Neuron (in vitro differentiated cells): Measurements from ENCODE around the gene LY6G6D.

Experiments
- H2AFZ ChIP-seq: one replicate; pipeline ENCODE4 v1.6.1; 2013; ENCODE audit warnings: low read depth, mild to moderate bottlenecking, inconsistent platforms, low read length, moderate library complexity
- H3K27me3 ChIP-seq: one replicate; pipeline ENCODE4 v1.6.1; 2013; ENCODE audit warnings: low read length; ENCODE audit not compliant: insufficient read depth
- H3K36me3 ChIP-seq: one replicate; pipeline ENCODE4 v1.6.1; 2013; ENCODE audit warnings: low read length; ENCODE audit not compliant: insufficient read depth
- H3K4me1 ChIP-seq: one replicate; pipeline ENCODE4 v1.6.1; 2013; ENCODE audit warnings: low read length; ENCODE audit not compliant: insufficient read depth
- H3K4me3 ChIP-seq: 2 replicates; pipeline ENCODE4 v1.5.1; 2013; ENCODE audit warnings: mild to moderate bottlenecking, low read length, moderate library complexity
- H3K9me3 ChIP-seq: one replicate; pipeline ENCODE4 v1.6.1; 2013; ENCODE audit warnings: low read length

The LY6G6D gene

DNA sequence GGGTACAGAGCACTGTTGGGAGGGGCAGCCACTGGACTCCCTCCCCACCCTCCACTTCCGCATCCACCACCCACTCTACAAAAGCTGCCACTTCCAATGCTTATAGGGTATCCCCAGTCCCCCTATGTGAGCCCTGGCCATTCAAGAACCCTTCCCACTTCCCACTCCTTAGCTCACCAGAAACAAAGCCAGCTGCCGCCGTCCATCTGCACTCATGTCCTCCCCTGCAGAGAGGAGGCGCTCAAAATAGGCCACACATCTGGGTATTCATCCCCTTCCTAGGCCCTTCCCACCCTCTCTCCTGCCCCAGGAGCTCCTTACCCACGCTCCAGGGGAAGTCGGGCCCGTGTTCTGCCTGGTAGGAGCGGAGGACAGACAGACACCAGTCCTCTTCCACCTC lies 27.8 kb upstream of the LY6G6D start:
- Histone ChIP-seq H3K9me3 (peaks cover 3% of the 10 kb centered on the region), H3K4me1 (no peaks in the 10 kb centered on the region), H3K36me3 (peaks cover 79% of the 10 kb centered on the region), H3K4me3 (no peak overlapping the region), H3K27me3 (no peaks in the 10 kb centered on the region), H2AFZ (no peak overlapping the region)

DNA sequence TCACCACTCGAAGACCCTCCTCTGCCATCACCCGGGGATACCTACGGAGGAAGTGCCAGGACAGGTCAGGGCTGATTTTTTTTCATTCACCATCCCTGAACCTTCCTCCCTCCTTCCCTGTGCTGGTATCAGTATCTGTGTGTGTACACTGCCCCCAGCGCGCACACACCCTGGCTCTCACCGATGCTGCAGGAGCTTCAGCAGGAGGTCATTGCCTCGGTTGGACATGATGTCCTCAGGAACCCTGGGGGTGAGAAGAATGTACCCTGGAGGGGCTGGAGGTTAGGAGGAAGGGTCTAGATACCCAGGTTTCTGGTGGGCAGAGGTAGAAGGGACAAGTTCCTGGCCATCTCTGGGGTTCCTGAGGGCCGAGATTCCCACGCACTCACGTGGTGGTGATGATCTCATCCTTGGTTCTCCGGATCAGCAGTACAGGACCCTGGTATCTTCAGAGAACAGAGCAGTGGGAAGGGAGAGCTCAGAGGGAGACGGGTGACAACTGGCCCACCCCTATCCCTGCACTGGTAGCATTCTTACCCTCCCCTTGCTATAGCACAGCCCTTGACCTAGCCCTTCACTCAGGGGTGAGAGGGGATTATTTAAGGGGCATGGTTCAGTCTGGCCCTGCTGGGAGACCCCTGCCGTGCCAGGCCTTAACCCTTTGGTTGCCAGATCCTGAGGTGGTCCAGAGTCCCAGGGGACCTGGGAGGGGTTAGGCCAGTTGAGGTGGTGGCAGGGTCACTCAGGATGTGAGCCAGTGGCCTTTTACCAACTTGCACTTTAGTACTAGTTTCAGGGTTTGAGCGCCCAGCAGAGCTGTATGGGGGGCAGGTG lies 27.1 kb upstream of the LY6G6D start:
- Histone ChIP-seq H3K4me3 (no peak overlapping the region), H3K27me3 (no peaks in the 10 kb centered on the region), H3K9me3 (peaks cover 2% of the 10 kb centered on the region), H2AFZ (no peak overlapping the region), H3K4me1 (no peaks in the 10 kb centered on the region), H3K36me3 (peaks cover 85% of the 10 kb centered on the region)

DNA sequence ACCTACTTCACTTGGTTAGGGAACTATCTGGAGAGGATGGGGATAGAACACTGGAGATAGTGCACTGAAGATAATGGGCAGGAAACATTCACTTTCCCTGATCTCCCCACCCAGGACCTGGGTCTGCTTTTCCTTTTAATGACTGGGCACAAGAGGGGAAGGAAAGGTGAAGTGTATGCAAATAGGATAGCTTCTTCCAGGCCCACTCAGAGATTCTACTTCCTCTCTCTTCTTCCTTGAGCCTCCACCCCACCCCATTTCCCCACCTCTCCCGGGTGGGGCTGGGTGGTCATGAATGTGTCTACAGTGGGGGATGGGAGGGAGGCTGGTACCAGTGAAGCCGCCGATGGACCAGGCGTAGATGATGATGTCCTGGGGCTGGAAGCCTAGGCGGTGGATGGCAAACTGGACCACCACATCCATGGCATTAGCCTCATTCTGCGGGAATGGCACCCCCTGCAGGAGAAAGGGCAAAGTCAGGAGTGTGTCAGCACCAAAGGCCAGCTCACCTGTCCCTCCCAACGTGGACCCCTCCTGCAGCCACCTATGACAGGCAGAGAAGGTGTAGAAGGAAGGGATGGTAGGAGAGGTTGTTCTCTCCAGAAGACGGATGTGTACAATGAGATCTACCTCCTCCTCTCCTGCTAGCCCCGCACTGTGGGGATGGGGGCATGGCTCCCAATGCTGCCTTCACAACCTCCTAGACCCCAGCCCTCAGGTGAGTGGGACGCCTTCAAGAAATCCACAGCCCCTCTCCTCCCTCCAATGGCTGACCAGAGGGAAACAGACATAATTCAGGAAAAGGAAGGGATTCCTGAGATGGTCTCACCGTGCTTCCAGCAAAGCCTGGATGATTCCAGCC lies 25.7 kb upstream of the LY6G6D start:
- no peak overlapping the region for H3K4me3 ChIP-seq
- no peaks in the 10 kb centered on the region for H3K4me1 ChIP-seq
- H3K9me3 ChIP-seq = no peaks in the 10 kb centered on the region
- peaks cover 84% of the 10 kb centered on the region for H3K36me3 ChIP-seq
- H2AFZ ChIP-seq = no peak overlapping the region
- no peaks in the 10 kb centered on the region for H3K27me3 ChIP-seq

DNA sequence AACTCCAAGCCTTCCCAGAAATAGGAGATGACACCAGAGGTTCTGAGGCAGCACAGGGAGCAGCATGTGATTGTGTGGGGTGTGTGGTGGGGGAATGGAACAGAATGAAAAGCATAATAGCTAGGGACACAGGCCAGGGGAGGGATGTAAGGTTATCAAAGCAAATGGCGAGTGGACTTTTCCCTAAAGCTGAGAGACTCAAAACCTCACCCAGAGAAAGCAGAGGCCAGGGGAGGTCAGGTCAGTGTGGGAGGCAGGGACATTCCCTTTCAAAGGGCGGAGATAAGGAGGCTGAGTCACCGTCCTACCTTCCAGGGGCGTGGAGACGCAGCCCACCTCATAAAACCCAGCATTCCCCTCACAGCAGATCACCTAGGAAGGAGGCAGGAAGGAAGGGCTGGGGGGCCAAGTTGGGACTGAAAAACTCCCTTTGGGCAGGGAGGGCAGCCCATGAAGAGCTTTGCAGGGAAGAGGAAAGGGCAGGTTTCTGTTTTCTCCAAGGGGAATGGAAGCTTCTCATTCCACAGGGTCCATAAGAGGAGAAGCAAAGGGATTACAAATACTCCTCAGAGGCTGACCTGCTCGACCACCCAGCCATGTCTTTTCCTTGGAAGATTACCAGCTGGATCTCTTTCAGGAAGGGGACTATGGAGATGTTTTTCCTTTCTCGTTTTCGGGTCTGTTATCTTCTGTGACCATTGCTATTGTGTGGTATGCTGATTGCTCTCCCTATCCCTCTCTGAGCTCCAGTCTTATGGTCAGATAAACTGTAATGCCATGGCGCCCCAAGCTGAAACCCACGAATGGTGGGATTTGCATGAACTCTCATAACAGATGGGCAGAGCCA lies 24.7 kb upstream of the LY6G6D start:
- no peaks in the 10 kb centered on the region for H3K4me1 ChIP-seq
- no peaks in the 10 kb centered on the region for H3K9me3 ChIP-seq
- no peak overlapping the region for H2AFZ ChIP-seq
- peaks cover 88% of the 10 kb centered on the region for H3K36me3 ChIP-seq
- H3K27me3 ChIP-seq = no peaks in the 10 kb centered on the region
- H3K4me3 ChIP-seq = no peak overlapping the region

DNA sequence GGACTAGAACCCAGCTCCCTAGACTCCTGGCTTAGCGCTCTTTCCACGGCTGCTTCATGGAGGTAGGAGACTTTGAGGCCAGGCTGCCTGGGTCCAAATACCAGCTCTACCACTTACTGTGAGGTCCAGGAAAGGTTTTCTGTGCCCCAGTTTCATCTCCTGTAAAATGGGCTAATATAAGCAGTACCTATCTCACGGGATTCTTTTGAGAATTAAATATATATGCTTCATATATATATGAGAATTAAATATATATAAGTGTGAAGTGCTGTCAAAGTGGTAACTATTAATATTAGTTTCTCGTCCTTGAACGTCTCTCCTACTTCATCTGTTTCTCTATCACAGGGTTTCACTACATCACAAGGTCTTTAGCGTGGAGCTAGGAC lies 24.1 kb upstream of the LY6G6D start:
- no peaks in the 10 kb centered on the region for H3K4me1 ChIP-seq
- no peak overlapping the region for H2AFZ ChIP-seq
- peaks cover 86% of the 10 kb centered on the region for H3K36me3 ChIP-seq
- no peaks in the 10 kb centered on the region for H3K9me3 ChIP-seq
- H3K4me3 ChIP-seq = no peak overlapping the region
- no peaks in the 10 kb centered on the region for H3K27me3 ChIP-seq

DNA sequence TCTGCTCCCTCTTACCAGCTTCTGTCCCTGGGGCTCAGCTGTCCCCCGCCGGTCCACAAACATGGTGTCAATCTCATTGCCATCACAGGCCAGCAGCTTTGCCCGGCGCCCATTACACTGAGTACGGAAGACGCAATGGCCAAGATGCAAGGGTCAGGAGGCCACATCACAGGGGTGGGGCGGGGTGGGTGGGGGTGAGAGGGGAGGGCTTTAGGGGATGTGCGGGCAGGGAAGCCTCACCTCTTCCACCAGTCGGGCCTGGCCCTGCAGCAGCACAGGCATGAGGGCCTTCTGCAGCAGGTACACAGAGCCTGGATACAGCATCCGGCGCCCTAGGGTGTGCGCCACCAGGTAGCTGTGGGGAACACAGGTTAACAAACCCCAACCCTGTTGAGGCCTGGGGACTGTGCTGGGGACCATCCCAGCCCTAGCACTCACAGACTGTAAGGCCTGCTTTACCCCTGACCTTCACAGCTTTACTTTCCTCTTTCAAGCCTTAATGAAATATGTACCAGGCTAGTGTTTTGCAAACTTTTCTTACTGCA lies 23.5 kb upstream of the LY6G6D start:
- peaks cover 84% of the 10 kb centered on the region for H3K36me3 ChIP-seq
- no peak overlapping the region for H3K4me3 ChIP-seq
- H2AFZ ChIP-seq = no peak overlapping the region
- no peaks in the 10 kb centered on the region for H3K9me3 ChIP-seq
- no peaks in the 10 kb centered on the region for H3K27me3 ChIP-seq
- no peaks in the 10 kb centered on the region for H3K4me1 ChIP-seq

DNA sequence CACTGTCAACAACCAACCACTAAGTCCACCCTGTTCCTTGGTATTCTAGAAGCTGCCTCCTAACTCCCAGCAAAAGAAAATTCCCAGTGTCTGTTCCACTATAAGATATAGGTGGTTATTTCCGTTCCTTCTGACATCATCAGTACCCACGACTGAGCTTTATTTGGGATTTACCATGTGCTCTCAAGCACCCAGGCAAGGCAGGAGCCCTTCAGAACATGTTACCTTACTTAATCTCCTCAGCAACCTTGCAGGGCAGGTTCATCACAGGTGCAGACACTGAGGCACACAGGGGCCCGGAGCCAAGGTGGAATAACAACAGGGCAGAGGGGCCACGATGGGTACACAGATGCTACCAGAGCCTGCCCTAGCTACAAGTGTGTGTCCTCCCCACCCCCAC lies 22.8 kb upstream of the LY6G6D start:
- no peaks in the 10 kb centered on the region for H3K9me3 ChIP-seq
- H2AFZ ChIP-seq = no peak overlapping the region
- no peaks in the 10 kb centered on the region for H3K27me3 ChIP-seq
- H3K4me3 ChIP-seq = no peak overlapping the region
- peaks cover 82% of the 10 kb centered on the region for H3K36me3 ChIP-seq
- no peaks in the 10 kb centered on the region for H3K4me1 ChIP-seq

DNA sequence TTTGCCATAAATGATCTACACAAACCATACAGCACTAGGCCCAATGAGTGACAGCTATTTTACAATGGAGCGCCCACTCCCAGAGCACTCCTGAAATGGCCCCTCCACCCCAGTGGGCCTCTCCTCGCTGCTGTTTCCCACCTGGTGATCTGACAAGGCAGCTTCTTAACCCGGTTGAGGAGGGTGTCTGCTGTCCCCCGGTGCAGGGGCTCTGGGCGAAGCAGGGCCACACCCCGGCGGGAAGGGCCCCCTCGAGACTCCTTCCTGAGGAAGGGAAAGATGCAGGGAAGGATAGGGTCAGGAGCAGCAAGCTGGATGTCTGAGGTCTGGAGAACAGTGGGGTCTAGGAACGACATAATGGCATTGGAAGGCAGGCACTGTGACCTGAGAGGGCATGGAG lies 22.3 kb upstream of the LY6G6D start:
- Histone ChIP-seq H3K36me3 (peaks cover 82% of the 10 kb centered on the region), H3K4me3 (no peak overlapping the region), H3K27me3 (no peaks in the 10 kb centered on the region), H3K4me1 (no peaks in the 10 kb centered on the region), H3K9me3 (no peaks in the 10 kb centered on the region), H2AFZ (no peak overlapping the region)

DNA sequence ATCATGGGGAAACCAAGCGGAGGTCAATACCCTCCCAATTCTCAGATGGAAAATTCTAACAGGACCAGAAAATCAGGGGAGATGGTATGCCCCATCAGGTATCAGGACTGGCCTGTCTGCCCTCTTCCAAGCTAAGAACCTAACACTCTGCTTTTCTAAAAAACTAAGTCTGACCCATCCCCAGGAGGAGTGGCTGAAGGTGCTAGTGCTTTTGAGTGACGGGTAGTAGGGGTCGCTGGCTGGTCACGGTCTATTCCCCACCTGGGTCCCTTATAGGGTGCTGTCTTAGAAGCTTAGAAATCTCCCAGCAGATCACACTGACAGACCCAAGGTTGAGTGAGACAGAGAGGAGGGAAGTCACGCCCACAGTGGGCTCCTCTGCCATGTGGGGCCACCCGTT lies 21.6 kb upstream of the LY6G6D start:
- Histone ChIP-seq H3K4me3 (no peak overlapping the region), H3K36me3 (peaks cover 79% of the 10 kb centered on the region), H3K27me3 (no peaks in the 10 kb centered on the region)

DNA sequence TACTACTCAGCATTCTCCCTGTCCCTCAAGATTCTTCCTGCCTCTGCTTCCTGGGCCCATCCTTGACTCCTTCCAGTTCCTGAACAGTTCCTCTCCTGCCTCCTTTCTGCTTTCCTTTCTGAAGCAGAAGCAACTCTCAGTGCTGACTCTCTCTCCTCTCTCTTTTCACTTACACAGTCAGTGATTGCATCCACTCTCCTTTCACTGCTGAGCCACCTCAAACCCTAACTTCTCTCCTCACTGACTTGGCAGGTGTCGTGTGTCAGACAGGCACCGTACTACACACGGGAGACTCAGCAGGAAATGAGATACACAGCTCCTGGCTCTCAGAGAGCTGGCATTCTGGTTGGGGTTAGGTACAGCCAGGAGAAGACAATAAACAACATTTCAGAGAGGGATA lies 17.6 kb upstream of the LY6G6D start:
- no peaks in the 10 kb centered on the region for H3K27me3 ChIP-seq
- no peak overlapping the region for H3K4me3 ChIP-seq
- H3K36me3 ChIP-seq = peaks cover 56% of the 10 kb centered on the region
- peaks cover 9% of the 10 kb centered on the region for H3K4me1 ChIP-seq
- no peaks in the 10 kb centered on the region for H3K9me3 ChIP-seq
- no peak overlapping the region for H2AFZ ChIP-seq

More for the DNA sequence above, 21.6 kb upstream of the LY6G6D start:
- Histone ChIP-seq H3K4me1 (no peaks in the 10 kb centered on the region), H3K9me3 (no peaks in the 10 kb centered on the region), H2AFZ (no peak overlapping the region)

DNA sequence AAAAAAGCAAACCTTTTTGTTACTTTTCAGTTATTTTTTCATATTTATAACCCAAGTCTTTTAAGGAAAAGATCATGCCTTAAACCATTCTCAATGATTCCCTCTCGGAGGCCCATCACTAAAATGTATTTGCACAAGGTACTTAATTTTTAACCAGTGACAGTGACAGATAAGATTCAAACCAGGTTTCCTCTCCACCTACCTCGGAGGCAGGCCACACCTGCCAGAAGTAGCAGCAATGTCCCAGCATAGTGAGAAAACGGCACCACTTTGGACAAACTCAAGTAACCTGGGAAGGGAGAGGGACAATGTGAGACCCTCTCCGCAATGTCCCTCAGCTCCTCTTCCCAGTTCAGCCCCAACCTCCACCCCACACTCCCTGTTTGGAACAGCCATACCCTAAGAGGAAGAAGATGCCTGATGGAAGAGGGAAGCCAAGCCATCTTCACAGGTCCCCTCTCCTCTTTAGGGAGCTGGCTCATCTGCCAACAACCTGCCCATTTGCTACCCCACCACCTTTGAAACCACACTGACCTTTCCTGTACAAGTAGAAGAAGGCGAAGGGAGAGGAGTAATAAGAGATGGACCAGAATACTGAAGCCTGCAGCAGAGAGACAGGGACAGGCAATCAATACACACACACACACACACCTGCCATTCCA lies 14.3 kb upstream of the LY6G6D start:
- H3K9me3 ChIP-seq = no peaks in the 10 kb centered on the region
- peaks cover 9% of the 10 kb centered on the region for H3K4me1 ChIP-seq
- no peaks in the 10 kb centered on the region for H3K27me3 ChIP-seq
- no peak overlapping the region for H3K4me3 ChIP-seq
- peaks cover 32% of the 10 kb centered on the region for H3K36me3 ChIP-seq
- no peak overlapping the region for H2AFZ ChIP-seq

DNA sequence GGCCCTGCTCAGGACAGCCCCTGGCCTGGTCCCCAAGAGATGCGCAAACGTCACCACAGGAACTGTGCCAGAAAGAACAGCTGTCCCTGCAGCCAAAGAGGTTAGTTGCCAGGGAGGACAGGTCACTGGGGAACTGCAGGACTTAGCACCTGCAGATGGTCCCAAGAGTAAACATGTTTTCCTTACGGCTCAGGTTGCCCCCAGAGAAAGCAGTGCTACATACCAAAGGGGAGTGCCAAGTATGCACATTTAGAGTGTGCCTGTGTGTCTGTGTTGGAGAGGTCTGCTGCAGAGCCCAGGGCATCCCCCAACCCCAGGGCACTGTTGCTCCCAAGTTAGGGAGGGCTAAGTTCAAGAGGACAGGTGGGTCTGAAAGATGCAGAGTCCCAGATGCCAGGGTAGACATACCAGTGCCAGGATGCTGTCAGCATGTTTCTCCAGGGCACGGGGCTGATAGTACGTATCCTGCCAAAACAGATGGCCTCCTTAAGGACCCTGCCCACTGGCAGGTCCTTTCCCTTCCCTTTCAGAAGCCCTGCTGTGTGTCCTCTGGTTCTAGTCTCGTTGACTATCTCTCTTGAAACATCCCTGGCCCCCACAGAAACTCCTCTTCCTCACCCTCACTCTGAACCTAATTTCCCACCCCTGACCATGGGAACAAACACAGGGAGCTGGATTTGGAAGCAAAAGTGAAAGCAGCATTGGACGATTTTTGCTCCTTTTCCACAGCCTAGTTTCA lies 13.3 kb upstream of the LY6G6D start:
- Histone ChIP-seq H2AFZ (no peak overlapping the region), H3K4me3 (peak overlapping the region; percentile 93), H3K9me3 (no peaks in the 10 kb centered on the region)

More for the DNA sequence above, 13.3 kb upstream of the LY6G6D start:
- H3K36me3 ChIP-seq = peaks cover 26% of the 10 kb centered on the region
- peaks cover 9% of the 10 kb centered on the region for H3K4me1 ChIP-seq
- no peaks in the 10 kb centered on the region for H3K27me3 ChIP-seq
